Measurements from ENCODE around the gene TBC1D1.

- TF ChIP-seq TAF1 (IDR thresholded peaks at IDR 0.05; ENCODE audit: borderline replicate concordance, low read depth, low read length), result no peak
- 0 out of 2 replicates have a peak, but pooled peaks have one; percentile 10 for TF ChIP-seq POLR2A (IDR thresholded peaks at IDR 0.05; ENCODE audit: low read depth, low read length)
- TF ChIP-seq POLR2AphosphoS5 (IDR thresholded peaks at IDR 0.05; ENCODE audit: low read depth, low read length), result no peak
These were observed at the start of gene TBC1D1 for GRCh38 chr4:37890801-37891259.
